Left ventricle myocardium inferior (tissue), 1 donor: ENCODE data around the gene GSG1L. TPM values are rescaled to one million over a fixed set of nuclear protein-coding genes. Genes with fewer than 3 reads are reported as not detected.

ENCODE experiments used
- DNase-seq: peaks from one replicate; pipeline ENCODE4 v3.0.0-alpha.2; 2020
- H3K27ac ChIP-seq: fragments of 200-600 bp; replicated peaks from 2 replicates; pipeline ENCODE4 v1.8.0; 2021
- H3K27me3 ChIP-seq: fragments of 200-600 bp; 2 replicates; pipeline ENCODE4 v1.8.0; 2021; ENCODE audit warnings: low read depth
- H3K36me3 ChIP-seq: fragments of 200-600 bp; 2 replicates; pipeline ENCODE4 v1.8.0; 2021
- H3K4me1 ChIP-seq: fragments of 200-600 bp; 2 replicates; pipeline ENCODE4 v1.8.0; 2021
- H3K4me3 ChIP-seq: fragments of 200-600 bp; 2 replicates; pipeline ENCODE4 v1.8.0; 2021; ENCODE audit warnings: mild to moderate bottlenecking, moderate library complexity
- H3K9me3 ChIP-seq: fragments of 200-600 bp; replicated peaks from 2 replicates; pipeline ENCODE4 v1.8.0; 2021
- CTCF ChIP-seq: fragments of 200-600 bp; IDR thresholded peaks from 2 replicates; pipeline ENCODE4 v1.8.0; 2021; ENCODE audit warnings: antibody characterized with exemption, mild to moderate bottlenecking, borderline replicate concordance
- intact Hi-C: fragments of 100-400 bp; cut with micrococcal nuclease; formaldehyde crosslinking; loops from one replicate; pipeline ENCODE4 v1.11.0; 2022
- total RNA-seq: library from RNA; stranded (reverse); fragmentation: NEBNext Ultra II Directional; extraction: Animal tissue kit (Norgen Biotek cat#: 25700); gene quantifications from one replicate; pipeline ENCODE4 v1.2.1, GENCODE V29; 2021
- donor health status: DM: no; HTN: yes; CAD: no; lungs with severe emphysema.

GSG1L gene
- total RNA-seq, 1 donor from 2014 or later: 3.4 TPM

GRCh38 chr16:27779641-27780164, 283.8 kb downstream of the GSG1L start:
- Histone ChIP-seq H3K36me3 (no peaks in the 10 kb centered on the region), H3K27me3 (peaks cover 22% of the 10 kb centered on the region), H3K4me3 (no peak overlapping the region), H3K9me3 (no peaks in the 10 kb centered on the region), H3K4me1 (no peaks in the 10 kb centered on the region), H3K27ac (no peak overlapping the region)
- intact Hi-C loops: no loop called here
- peak; percentile 22 for TF ChIP-seq CTCF
- DNase-seq: no peak

GRCh38 chr16:27778926-27779570, 284.5 kb downstream of the GSG1L start:
- no peak overlapping the region for H3K27ac ChIP-seq
- no peak for TF ChIP-seq CTCF
- H3K9me3 ChIP-seq: no peaks in the 10 kb centered on the region
- intact Hi-C loops: no loop called here
- peaks cover 16% of the 10 kb centered on the region for H3K27me3 ChIP-seq
- no peak for DNase-seq
- H3K4me1 ChIP-seq: no peaks in the 10 kb centered on the region
- no peaks in the 10 kb centered on the region for H3K36me3 ChIP-seq
- H3K4me3 ChIP-seq: no peak overlapping the region

- no peak overlapping the region for H3K27ac ChIP-seq
- TF ChIP-seq CTCF: no peak
- no peaks in the 10 kb centered on the region for H3K4me1 ChIP-seq
- H3K27me3 ChIP-seq: peaks cover 10% of the 10 kb centered on the region
- DNase-seq: no peak
- H3K4me3 ChIP-seq: no peak overlapping the region
- H3K9me3 ChIP-seq: no peaks in the 10 kb centered on the region
- intact Hi-C loops: no loop called here
- no peaks in the 10 kb centered on the region for H3K36me3 ChIP-seq
Measured at GRCh38 chr16:27778171-27778925, 285.2 kb downstream of the GSG1L start.

GRCh38 chr16:27777527-27777926, 286.0 kb downstream of the GSG1L start:
- H3K36me3 ChIP-seq: peaks cover 3% of the 10 kb centered on the region
- no peaks in the 10 kb centered on the region for H3K9me3 ChIP-seq
- no peak overlapping the region for H3K27ac ChIP-seq
- TF ChIP-seq CTCF: no peak
- intact Hi-C loops: no loop called here
- DNase-seq: no peak
- no peaks in the 10 kb centered on the region for H3K4me1 ChIP-seq
- no peak overlapping the region for H3K4me3 ChIP-seq
- peaks cover 2% of the 10 kb centered on the region for H3K27me3 ChIP-seq

- H3K9me3 ChIP-seq: no peaks in the 10 kb centered on the region
- no peak overlapping the region for H3K27ac ChIP-seq
- H3K4me3 ChIP-seq: no peak overlapping the region
- intact Hi-C loops: no loop called here
- H3K4me1 ChIP-seq: no peaks in the 10 kb centered on the region
- peaks cover 11% of the 10 kb centered on the region for H3K36me3 ChIP-seq
- TF ChIP-seq CTCF: no peak
- no peaks in the 10 kb centered on the region for H3K27me3 ChIP-seq
- DNase-seq: no peak
Measured at GRCh38 chr16:27776556-27777225, 286.8 kb downstream of the GSG1L start.
